ENCODE results near the gene PRLH.
"Not testable (repeated sequence)": the region's sequence is repeated elsewhere in the genome, so short reads cannot be mapped to it uniquely, and the experiment has no call there.

The PRLH gene

DNA sequence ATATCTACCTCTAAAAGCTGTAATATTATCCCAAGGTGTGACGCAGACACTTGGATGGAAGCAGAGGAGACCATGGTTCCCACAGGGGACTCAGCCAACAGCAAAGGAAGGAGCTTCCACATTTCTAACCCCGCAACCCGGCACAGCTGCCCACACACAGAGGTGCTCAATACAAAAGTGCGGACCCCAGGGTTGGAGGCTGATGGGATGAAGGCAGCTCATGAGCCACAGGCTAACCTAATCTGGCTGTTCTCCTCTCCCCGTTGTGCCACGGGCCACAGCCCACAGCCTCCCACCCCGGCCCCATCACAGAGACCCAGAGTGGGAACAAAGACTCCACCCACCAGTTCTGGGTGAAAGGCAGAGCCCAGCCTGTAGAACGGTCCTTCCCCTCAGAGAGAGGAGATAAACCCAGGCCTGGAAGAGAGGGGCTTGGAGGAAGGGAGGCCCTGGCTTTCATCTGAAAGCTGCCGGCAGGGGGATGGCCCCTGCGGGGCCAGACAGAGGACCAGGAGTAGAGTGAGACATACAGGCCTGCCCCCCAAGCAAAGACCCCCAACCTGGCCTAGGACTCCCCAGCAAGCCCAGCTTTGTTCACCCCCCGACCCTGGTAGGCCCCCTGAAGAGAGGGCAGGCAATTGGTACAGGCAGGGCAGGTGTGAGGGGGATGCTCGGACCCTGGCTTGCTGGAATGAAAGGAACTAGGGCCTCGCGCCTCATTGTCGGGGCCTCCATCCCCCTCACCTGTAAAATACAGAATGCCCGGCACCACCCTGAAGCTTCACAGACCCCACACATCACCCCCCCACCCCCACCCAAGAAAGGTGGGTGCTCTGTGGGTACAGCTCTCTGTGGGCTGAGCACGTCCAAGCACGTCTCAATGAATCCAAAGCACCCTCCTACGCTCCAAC lies 17.3 kb downstream of the PRLH start:
- no peak for DNase-seq

GRCh38 chr2:237585590-237586221 lies 19.3 kb downstream of the PRLH start:
- DNase-seq, result no peak

DNA sequence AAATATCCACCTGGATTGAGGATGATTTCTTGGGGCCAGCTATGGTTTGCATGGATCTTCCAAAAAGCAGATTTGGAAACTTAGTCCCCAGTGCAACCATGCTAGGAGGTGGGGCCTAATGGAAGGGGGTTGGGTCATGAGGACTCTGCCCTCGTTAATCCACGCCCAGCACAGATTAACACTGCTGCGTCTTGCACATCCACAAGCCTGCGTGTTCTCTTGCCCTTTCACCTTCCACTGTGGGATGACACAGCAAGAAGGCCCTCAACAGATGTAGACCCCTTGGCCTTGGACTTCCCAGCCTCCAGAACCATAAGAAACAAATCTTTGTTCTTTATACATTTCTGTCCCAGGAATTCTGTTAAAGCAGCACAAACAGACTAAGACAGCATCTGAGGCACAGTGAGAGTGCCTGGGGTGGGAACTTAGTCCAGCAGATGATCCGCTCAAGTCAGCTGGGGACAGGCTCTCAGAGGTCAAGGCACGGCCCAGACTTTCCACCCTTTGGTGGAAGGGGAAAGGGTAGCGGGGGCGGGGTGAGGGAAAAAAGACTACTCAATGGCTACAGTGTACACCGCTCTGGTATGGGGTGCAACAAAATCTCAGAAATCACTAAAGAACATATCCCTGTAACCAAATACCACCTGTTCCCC lies 21.8 kb downstream of the PRLH start:
- DNase-seq, result no peak

DNA sequence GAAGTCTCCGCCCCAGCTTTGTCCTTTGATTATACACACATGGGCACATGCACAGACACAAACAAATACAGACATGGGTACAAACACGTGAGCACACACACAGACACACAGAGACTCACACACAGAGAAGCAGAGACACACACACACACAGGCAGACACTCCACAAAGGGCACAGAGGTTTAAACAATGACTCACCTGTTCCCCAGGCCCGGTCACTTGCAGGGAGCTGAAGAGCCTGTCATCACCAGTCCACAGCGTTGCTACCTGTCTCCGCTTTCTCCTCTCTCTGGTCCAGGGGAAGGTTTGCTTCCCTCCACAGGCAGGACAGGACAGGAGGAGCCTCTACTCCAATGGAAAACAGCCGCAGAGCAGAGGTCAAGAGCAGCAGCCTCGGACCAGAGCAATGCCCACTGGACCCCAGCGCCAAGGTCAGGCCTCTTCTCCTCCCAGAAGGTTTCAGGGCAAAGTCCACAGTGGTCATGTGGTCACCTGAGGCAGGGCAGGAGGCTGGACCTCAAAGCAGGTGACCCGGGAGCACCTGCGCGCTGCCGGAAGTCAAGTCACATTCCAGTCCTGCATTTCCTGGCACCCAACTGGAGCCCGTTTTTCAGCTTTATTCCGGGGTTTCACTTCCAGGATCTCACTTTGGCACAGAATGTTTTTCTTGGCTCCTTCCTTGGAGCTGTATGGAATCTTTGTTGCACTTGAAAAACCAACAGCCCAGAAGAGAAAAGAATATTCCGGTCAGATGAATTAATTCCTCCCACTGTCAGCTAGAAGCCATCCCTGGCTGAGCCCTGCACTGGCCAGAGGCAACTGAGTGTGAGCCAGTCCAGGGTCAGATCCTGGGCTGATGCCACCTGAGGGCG lies 24.1 kb downstream of the PRLH start, which contains the start of gene RAB17:
RAB17 (minus strand) TSS at position 463 of the 869 bp plus-strand sequence. CDS start 4,580 bp downstream, outside the sequence.
- DNase-seq, result peak; percentile 93

GRCh38 chr2:237591141-237591881 lies 24.9 kb downstream of the PRLH start:
- peak; percentile 97 for DNase-seq

DNA sequence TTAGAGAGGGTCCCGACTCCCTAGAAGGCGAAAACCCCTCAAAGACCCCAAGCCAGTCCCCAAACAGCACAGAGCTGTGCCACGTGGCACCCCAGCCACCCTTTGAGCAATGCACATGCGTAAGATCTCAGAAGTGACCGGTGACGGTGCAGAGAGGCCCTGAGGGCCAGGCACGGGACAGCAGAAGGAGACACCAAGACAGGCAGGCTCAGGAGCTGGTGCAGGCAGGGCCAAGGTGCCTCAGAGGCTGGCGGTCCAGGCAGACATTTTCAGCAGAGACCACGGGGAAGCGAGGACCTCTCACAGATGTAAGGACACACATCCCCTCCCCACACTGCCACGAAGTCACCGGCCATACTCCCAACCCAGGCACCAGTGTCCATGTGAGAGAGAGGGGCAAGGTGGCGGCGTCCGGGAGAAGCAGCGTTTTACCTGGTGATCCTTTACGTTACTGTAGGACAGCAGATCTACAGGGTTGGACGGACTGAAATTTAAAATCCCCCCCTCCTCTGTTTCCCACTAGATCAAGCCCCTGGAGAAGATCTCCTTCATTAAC lies 26.1 kb downstream of the PRLH start:
- no peak for DNase-seq

DNA sequence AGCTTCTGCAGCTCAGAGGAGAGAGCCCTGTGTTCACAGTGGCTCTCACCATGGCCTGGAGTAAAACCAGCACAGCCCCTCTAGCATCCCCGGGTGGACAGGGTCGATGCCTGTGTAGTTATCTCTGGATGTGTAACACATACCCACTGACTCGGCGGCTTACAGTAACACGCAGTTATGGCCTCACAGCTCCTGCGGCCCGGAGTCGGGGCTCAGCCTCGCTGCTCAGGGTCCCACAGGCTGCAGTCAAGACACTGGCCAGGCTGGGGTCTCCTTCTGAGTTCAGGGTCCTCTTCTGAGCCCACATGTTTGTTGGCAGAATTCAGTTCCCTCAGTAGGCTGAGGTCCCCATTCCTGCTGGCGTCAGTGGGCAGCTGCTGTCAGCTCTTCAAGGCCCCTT lies 26.7 kb downstream of the PRLH start:
- DNase-seq, result no peak

- no peak for DNase-seq
These were observed 27.4 kb downstream of the PRLH start for GRCh38 chr2:237593596-237594320.

DNA sequence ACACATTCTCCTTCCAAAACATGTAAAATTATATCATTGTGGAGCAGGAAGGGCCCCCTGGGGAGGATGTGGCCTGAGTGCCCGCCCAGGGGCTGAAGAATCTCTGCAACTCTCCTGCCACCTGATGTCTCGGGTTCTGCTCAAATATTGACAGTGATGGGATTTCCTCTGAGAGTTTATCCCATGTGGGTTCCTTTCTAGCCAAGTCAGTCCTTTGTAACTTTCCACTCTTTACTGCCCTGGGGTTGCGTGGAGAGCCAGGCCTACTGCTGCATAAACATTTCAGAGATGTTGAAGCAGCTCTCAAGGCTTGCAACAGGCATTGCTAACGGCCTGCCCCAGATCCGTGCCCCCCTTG lies 28.1 kb downstream of the PRLH start:
- DNase-seq, result no peak

DNA sequence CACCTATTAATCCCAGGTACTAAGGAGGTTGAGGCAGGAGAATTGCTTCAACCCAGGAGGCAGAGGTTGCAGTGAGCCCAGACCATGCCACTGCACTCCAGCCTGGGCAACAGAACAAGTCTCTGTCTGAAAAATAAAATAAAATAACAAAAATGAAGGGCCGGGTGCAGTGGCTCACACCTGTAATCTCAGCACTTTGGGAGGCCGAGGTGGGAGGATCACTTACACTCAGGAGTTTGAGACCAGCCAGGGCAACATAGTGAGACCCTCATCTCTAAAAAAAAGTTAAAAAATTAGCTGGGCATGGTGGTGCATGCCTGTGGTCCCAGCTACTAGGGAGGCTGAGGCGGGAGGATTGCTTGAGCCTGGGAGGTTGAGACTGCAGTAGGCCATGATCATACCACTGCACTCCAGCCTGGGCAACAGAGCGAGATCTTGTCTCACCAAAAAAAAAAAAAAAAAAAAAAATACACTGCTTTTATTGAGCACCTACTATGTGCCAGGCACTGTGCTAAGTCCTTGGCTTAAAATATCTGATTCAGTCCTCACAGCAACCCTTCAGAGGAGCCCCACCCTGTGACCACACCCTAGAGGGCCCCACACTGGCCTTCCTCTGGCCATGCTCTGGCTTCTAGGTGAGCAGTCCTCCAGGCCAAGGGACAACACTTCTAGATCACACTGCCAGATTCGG lies 29.6 kb downstream of the PRLH start:
- DNase-seq, result not testable (repeated sequence)

DNA sequence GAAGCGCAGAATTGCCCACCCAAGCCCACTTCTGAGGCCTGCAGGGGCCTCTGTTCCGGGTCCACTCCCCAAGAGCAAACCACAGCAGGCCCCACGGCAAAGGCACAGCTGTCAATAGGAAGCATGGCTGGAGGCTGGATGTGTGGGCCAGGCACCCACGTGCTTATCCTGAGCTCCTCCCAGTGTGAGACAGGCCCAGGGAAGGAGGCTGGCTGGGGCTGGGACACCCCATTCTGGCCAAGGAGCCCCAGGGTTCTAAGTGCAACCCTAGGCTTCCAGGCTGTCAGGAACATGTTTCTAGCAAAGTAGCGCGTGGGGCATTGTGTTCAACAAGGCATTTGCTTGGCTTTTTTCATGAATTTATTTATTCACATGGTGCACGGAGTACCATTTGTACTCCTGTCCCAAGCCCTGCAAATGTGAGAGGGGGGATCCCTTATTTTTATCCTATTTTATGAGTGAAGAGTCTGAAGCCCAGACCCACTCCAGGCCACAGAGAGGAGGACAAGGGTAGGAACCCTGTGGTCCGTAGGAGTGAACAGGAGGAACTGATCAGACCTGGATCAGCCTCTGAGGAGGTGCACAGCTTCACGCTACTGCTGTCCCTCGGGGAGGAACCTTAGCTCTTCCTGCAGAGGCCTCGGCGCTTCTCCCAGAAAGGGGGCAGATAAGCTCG lies 30.3 kb downstream of the PRLH start:
- no peak for DNase-seq

GRCh38 chr2:237597196-237598145 lies 31.1 kb downstream of the PRLH start:
- no peak for DNase-seq

DNA sequence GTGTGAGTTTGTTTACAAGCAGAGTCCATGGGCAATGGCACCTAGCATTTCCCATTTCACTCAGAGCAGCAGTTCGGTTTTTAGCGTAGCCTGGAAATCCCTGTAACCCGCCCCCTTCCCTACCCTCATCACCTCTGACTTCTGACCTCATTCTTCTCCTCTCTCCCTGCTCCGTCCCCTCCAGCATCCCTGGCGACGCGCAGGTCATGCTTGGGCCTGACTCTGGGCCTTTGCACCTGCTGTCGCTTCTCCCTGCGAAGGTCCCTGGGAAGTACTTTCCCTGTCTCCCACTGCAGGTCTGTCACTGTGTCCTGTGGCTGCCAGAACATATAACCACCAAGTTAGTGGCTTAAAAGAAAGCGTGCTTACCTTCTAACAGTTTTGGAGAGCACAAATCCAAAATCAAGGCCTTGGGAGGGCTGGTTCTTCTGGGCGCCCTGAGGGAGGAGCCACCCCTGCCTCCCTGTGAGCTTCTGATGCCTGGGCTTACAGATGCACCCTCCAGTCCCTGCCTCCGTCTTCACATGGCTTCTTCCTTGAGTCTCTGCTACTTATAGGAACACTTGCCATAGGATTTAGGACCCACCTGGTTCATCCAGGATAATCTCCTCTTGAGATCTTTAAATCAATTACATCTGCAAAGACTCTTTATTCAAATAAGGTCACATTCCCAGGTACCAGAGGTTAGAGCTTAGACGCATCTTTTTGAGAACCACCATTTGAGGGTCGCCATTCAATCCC lies 32.3 kb downstream of the PRLH start:
- DNase-seq, result no peak

GRCh38 chr2:237599465-237600110 lies 33.2 kb downstream of the PRLH start:
- no peak for DNase-seq

DNA sequence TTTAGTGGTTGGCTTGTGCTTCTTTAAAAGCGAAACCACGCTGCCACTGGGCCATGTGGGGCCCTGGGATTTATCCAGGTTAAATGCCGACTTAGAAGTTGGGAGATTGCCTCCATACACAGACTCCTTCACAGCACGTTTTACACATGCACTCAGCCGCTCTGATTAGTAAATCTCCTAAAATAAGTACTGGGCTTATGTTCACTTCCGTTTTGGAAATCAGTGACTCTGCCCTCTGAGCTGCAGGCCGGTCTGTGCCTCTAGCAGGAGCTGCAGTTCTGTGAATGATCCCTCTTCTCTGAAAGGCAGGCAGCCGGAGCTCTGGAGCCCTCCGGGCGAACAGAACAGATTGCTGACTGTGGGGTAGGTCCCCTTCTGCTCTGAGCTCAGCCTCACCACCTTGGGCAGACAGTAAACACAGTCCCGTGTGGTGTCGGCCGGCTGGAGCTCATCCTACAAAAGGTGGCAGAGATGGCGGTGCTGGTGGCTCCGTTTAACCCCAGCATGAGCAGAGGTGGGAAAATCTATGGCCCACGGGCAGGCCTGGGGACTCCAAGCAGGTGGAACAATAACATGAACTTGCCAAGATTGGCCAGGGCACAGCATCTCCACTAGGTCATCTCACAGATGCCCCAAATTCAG lies 34.0 kb downstream of the PRLH start:
- no peak for DNase-seq

DNA sequence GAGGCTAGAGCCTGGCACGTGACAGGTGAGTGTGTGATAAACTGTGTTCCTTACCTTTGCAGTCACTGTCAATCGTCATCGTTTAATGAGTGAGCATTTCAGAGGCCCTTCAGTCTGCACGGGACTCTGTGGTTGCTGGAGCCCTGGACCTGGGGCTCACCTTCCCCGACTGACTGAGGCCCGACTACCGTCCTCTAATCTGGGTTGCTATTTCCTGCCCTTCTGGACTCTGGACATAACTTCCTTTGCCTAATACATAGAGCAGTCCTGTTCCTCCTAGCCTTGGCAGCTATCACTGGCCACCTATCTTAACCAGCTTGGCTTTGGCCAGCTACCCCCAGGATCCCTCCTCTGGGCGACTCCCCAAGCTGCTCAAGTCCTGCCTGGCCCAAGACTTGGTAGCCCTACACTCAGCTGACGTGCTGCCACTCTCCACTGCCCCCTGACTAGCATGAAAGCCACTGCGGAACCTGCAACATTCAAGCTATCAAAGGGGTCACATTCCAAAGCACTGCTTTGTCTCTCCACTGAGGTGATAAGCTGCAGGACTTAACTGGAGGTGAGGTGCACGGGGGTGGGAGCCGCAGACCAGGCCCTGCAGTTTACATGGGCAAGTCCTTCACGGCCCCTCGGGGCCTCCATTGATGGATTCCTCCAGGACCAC lies 35.2 kb downstream of the PRLH start:
- DNase-seq, result no peak
